Gastroesophageal sphincter (tissue), 3 donors: ENCODE data around the gene AGTRAP.

ENCODE experiments used
- EP300 ChIP-seq: sonication (generic); formaldehyde crosslinking; IDR thresholded peaks from one replicate; pipeline ENCODE4 v1.6.1; 2017; ENCODE audit warnings: antibody characterized with exemption, mild to moderate bottlenecking
- POLR2A ChIP-seq, 2 donors: fragments of 450-650 bp; IDR thresholded peaks; one replicate each; pipeline ENCODE4 v1.6.1; 2017; ENCODE audit warnings: antibody characterized with exemption in 2 of 2, mild to moderate bottlenecking in 2 of 2, moderate library complexity in 1 of 2
- POLR2AphosphoS5 ChIP-seq: sonication (generic); formaldehyde crosslinking; IDR thresholded peaks from one replicate; pipeline ENCODE4 v1.6.1; 2017; ENCODE audit warnings: antibody characterized with exemption
- TF ChIP-seq, protein P1 (sequence below), 4 experiments: fragments of 200-600 bp in 2 of 4; fragments of 450-650 bp in 2 of 4; sonication (generic) in 1 of 4; IDR thresholded peaks; one replicate each; pipeline ENCODE4 v1.5.1; 2017 to 2019; ENCODE audit warnings: antibody characterized with exemption in 4 of 4, mild to moderate bottlenecking in 2 of 4, moderate library complexity in 2 of 4

DNA sequence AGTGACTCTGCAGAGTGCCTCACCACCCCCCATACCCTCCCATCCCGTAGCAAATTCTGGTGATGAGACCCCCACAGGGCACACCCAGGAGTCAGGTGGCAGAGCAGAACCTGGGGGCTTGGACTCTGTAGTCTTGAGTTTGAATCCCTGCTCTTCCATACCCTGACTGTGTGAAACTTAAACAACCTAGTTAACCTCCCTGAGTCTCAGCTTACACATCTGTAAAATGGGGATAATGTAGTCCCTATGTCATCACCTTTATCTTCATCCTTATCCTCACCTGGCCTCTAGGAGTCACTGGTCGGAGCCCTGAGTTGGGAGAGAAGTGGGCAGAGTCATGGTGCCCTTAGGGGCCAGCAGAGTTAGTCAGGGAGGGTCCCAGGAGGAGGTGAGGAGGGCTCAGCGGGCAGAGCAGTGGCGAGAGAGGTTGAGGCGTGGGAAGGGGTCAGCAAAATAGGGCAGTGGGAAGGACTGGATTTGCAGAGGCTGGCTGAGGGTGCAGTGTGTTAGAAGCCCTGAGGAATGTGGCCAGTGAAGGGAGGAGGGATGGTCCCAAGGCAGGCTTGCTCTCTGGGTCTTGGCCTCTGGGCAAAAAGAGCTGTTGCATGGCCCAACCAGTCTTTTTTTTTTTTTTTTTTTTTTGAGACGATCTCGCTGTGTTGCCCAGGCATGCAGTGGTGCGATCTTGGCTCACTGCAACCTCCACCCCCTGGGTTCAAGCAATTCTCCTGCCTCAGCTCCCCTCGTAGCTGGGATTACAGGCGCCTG, 44.6 kb downstream of the AGTRAP start:
- TF ChIP-seq, protein P1, sequence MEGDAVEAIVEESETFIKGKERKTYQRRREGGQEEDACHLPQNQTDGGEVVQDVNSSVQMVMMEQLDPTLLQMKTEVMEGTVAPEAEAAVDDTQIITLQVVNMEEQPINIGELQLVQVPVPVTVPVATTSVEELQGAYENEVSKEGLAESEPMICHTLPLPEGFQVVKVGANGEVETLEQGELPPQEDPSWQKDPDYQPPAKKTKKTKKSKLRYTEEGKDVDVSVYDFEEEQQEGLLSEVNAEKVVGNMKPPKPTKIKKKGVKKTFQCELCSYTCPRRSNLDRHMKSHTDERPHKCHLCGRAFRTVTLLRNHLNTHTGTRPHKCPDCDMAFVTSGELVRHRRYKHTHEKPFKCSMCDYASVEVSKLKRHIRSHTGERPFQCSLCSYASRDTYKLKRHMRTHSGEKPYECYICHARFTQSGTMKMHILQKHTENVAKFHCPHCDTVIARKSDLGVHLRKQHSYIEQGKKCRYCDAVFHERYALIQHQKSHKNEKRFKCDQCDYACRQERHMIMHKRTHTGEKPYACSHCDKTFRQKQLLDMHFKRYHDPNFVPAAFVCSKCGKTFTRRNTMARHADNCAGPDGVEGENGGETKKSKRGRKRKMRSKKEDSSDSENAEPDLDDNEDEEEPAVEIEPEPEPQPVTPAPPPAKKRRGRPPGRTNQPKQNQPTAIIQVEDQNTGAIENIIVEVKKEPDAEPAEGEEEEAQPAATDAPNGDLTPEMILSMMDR (IDR thresholded peaks at IDR 0.05), result no peak
- TF ChIP-seq POLR2A (IDR thresholded peaks at IDR 0.05) (no peak), EP300 (no peak), POLR2AphosphoS5 (no peak)
